Raji (cell line): ENCODE measurements around the gene KIAA1191.

Experiments
- POLR2A ChIP-seq: IDR thresholded peaks from 2 replicates; pipeline ENCODE4 v1.6.1; 2011; ENCODE audit warnings: low read depth, low read length, control low read depth; ENCODE audit not compliant: insufficient read depth

The KIAA1191 gene

DNA sequence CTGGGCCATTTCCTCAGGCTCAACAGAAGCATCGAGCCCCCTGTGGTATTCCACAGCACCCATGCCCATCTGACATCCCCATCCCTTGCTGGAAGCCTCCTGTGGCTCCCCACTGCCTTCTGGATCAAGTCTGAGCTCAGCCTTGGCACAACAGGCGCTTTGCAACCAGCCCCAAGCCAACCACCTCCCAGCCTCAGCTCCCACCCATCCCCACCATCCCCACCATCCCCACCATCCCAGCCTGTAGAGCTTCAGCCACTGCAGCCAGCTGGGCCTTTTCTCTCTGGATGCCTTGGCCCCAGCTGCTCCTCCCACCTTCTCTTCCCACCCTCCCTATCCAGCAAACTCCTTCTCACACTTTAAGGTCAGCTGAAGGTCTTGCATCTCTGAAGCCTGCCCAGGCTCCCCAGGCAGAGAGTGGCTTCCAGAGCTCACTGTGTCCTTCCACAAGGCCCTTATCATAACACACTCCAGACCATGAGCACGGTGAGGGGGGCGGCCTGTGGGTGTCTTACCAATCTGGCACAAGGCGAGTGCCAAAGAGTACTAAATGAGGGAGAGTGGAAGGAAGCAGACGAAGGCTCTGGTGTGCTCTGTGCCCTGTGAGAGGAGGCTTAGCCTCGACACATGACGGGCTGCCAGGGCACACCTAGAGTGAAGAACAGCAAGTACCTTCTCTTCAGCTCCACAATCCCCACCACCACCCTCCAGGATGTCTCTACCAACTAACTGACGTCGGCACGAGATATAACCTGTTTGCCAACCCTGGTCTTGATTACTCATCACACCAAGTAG is 33.5 kb upstream of the KIAA1191 start:
- no peak for TF ChIP-seq POLR2A

- no peak for TF ChIP-seq POLR2A
These were observed 32.5 kb upstream of the KIAA1191 start for GRCh38 chr5:176394096-176394495.

DNA sequence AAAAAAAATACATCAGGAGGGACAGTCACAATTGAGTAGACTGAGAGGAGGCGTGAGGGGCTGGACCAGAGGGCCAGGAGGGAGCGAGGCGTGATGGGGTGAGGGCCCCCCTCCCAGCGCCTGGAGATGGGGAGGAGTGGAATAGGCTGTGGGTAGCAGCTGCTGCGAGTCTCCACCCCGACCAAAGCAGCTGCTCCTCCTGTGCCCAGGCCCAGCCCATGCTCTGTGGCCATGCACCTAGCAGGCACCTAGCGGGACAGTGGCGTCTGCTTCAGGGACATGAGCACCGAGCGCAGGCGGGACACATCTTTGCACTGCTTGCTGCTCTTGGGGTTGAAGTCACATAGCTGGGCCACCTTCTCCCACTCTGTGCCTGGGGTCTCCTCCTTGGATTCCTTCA is 31.0 kb upstream of the KIAA1191 start:
- no peak for TF ChIP-seq POLR2A

DNA sequence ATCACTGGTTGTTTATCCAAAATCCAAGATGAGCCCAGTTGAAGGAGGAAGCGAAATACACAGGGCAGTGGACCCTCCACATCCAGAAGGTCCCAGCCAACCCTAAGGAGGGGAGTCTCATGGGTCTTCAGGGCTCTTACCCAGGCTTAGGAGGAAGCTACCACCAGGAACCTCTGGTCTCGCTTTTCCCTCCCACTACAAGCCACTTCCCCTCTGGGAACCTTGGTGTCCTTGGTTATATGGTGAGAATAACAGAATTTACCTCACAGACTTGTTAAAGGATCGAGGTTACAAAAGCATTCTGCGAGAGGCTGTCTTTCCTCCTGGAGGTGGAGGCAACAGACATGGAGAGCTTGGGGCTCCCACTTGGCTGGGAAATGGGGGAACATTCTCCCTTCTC is 30.4 kb upstream of the KIAA1191 start:
- no peak for TF ChIP-seq POLR2A

GRCh38 chr5:176391479-176391878 is 29.9 kb upstream of the KIAA1191 start:
- no peak for TF ChIP-seq POLR2A

GRCh38 chr5:176389135-176390123 is 27.9 kb upstream of the KIAA1191 start:
- TF ChIP-seq POLR2A, result peak; percentile 80

DNA sequence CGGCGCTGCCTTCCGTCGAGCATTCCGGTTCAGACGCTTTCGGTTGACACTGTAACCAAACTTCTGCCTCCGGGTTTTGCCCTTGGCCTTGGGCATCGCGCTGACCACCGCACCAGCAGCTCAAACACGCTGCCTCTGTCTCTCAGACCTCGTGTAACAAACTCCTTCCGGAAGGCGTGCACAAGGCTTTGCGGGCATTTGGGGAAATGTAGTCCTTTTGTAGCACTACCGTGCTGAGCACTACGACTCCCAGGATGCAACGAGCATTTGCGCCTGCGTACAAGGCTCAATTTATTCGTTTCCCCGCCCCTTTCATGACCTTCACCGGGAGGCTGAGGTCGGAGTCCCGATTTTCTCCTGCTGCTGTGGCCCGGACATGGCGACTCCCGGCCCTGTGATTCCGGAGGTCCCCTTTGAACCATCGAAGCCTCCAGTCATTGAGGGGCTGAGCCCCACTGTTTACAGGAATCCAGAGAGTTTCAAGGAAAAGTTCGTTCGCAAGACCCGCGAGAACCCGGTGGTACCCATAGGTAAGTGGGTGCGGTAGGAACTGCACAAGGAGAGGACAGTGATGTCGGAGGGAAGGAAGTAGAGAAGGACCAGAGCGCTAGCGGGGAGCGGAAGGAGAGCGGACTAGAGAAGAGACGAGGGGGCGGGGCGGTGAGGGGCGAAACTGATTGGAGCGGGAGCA is 27.0 kb upstream of the KIAA1191 start, which contains the start of the genes HIGD2A and NOP16:
Gene HIGD2A (plus strand): TSS at position 308 of the 691 bp plus-strand sequence. CDS start 69 bp downstream, at position 377.
Gene NOP16 (minus strand): TSS at position 155 of the 691 bp plus-strand sequence. CDS start 59 bp downstream, at position 96.
- peak; percentile 90 for TF ChIP-seq POLR2A

- TF ChIP-seq POLR2A, result no peak
These were observed 26.5 kb upstream of the KIAA1191 start for GRCh38 chr5:176388003-176388443.

DNA sequence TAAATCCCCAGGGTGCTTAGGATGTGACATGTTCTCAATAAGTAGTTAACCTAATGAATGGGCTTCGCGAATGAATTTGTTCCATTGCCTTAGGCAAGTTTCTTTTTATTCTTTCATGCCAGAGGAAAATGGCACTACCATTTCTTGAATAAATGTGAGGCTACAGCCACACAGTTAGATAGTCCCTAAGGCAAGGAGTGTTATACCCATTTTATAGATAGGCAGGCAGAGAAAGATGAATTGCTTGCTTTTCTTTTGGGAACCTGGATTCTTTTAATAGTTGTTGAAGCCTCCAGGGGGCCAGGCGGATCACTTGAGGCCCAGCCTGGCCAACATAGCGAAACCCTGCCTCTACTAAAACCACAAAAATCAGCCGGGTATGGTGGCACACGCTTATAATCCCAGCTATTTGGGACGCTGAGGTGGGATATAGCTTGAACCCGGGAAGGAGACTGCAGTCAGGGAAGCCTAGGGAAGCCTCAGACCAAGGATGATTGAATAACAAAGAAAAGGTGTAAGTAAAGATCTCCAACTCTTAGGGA is 25.9 kb upstream of the KIAA1191 start:
- no peak for TF ChIP-seq POLR2A

DNA sequence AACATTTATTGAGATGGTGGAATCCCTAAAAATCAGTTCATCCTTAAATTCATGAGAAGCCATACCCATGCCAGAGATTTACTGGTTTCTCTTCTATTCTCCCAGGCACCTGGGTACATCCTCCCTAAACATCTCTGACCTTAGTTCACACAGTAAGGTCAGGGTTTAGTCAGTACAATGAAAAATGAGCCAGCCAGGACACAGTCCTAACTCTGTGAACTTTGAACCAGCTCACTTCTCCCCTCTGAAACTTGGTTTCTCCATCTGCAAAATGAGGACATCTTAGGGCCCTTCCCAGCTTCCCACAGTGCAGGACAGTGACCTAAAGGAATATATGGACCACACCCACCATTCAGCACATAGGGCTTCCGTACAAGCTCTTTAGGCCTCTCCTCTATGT is 24.9 kb upstream of the KIAA1191 start:
- TF ChIP-seq POLR2A, result no peak

DNA sequence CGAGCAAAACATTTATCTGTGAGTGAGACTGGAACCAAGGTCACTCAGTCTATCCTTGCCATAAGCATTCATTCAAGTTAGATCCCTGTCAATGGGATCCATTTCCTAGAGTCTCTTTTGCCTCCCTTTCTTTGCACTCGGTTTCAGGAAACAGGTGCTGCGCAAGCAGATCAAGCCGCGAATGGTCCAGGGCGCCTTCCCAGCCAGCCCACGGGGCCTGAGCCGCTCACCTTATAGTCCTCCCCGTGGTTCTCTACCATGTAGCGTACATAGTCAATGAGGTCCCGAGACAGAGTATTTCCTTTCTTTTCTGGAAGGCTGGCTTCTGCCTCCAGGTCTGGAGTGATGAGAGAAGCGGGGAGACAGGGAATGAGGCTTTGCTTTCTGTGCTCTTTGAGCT is 23.4 kb upstream of the KIAA1191 start:
- no peak for TF ChIP-seq POLR2A

DNA sequence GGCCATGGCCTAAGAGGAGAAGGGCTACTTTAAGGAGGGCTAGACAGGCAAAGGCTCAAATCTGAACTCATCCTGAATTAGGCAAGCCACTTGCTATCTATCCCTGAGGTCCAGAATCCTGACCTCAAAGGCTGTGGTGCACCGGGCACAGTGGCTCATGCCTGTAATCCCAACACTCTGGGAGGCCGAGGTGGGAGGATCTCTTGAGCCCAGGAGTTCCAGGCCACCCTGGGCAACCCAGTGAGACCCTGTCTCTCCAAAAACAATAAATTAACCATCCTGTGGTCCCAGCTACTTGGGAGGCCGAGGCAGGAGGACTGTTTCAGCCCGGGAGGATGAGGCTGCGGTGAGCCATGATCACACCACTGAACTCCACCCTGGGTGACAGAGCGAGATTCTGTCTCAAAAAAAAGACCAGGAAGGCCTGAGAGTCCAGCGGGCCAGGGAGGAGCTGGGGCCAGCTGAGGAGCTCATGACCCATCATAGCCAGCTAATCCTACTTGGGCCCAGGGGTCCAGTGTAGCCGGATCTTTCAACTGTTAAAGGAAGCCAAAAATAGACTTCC is 22.9 kb upstream of the KIAA1191 start:
- no peak for TF ChIP-seq POLR2A

DNA sequence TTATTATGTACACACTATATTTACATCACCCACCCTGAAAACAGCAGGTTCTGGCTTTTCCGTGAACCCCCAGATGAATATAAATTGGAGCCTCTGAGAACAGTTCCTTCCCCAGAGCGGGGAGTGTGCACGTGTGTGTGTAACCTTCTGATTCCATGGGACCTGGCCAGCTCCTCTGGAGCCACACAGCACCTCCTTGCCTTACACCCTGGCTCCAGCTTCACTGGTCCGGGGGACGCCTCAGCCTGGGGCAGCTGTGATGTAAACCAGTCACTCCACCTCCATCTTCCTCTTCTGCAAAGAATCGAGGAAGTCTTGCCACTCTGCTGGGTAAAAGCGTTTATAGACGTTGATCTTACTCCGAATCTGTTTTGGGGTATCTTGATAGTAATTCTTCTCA is 22.4 kb upstream of the KIAA1191 start:
- TF ChIP-seq POLR2A, result no peak

DNA sequence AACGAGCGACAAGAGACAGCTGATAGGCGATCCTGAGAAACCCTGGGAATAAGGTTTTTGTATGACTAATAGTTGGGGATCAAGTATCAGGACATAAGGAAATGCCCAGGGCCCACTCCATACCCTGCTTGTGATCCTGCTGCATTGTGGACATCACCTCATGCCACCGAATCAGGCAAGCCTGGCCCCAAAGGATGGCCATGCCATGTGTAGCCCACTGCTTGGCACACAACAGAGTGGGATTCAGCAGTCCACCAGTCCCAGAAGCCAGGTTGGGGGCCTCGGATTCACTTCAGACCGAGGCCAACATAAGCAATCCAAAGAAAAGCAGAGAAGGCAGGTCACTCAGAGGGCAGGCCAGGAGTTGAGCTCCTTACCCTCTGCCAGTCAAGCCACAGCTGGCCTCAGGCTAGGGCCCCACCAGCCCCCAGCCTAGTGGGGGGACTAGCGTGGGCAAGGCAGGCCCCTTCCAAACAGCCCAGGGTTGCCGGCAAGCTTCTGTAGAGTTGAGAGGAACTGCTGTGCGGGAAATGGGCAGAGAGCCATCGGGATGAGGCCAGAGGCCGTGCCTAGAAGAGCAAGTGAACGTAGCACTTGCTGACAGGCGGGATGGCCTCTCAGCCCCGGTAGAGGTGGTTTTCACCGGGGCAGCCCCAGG is 21.8 kb upstream of the KIAA1191 start:
- no peak for TF ChIP-seq POLR2A
